Measurements from ENCODE around the gene GALNT2.

DNA sequence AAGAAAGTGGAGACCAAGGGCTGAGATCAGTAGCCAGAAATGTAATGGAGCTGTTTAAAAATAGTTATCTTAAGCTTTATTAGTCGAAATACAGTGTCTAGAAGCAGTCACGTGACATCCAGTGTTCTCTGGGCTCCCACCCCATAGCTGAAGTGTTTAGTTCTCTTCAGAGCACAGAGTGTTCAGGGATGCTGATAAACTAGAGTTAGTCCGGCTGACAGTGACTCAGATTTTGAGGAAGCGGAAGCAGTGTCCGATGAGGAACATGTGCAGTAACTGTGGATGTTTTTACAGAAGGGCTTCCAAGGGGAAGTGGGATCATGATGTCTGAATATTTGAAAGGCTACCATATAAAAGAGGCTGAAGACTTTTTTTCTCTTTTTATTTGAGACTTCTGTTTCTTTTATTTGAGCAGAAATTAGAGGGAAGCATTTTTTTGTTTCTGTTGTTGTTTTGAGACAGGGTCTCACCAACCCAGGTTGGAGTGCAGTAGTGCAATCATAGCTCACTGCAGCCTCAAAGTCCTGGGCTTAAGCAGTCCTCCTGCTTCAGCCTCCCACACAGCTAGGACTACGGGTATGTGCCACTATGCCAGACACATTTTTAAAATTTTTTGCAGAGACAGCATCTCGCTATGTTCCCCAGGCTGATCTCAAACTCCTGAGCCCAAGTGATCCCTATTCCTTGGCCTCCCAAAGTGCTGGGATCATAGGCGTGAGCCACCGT is 124.2 kb downstream of the GALNT2 start:
- no peak for TF ChIP-seq CTCF (IDR thresholded peaks at IDR 0.05)
- TF ChIP-seq EZH2 (IDR thresholded peaks at IDR 0.05; ENCODE audit: borderline replicate concordance, insufficient read depth, low read depth, low read length, poor library complexity, severe bottlenecking) = no peak
